HG02852 (cell line): ENCODE data around the gene FRY.

Source experiments
- ATAC-seq: cut with Tn5 transposase; IDR thresholded peaks from one replicate; pipeline ENCODE4 v1.9.1; 2021; ENCODE audit warnings: mild to moderate bottlenecking, moderate library complexity; ENCODE audit not compliant: unreplicated experiment

Gene FRY

GRCh38 chr13:32016119-32016518 is 15.5 kb upstream of the FRY start:
- ATAC-seq, result no peak

GRCh38 chr13:32016631-32017030 is 14.9 kb upstream of the FRY start:
- ATAC-seq, result no peak

GRCh38 chr13:32017474-32017873 is 14.1 kb upstream of the FRY start:
- ATAC-seq, result no peak

- peak; percentile 80 for ATAC-seq
These were observed 11.9 kb upstream of the FRY start for GRCh38 chr13:32019612-32020233.

GRCh38 chr13:32021785-32022184 is 9.8 kb upstream of the FRY start:
- no peak for ATAC-seq

- no peak for ATAC-seq
These were observed 9.3 kb upstream of the FRY start for GRCh38 chr13:32022311-32022710.

DNA sequence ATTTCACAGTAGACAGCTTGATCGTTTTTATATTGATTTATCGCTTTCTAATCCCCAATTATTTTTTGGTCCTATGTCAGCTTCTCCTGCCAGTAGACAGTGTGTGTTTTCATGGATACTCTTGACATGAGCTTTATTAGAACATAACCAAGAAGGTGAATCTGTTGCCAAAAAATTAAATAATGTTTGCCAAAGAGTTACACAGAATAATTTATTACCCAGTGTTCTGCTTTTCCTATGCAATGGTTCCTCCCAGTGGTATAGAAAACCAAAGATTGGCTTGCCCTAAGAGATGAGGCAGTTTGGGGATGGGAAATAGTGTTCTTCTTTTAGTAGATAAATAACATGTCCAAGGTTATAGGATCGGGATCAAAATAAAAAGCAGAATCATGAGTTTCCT is 8.5 kb upstream of the FRY start:
- ATAC-seq, result no peak

GRCh38 chr13:32023698-32024097 is 7.9 kb upstream of the FRY start:
- no peak for ATAC-seq

- no peak for ATAC-seq
These were observed 6.8 kb upstream of the FRY start for GRCh38 chr13:32024750-32025149.

DNA sequence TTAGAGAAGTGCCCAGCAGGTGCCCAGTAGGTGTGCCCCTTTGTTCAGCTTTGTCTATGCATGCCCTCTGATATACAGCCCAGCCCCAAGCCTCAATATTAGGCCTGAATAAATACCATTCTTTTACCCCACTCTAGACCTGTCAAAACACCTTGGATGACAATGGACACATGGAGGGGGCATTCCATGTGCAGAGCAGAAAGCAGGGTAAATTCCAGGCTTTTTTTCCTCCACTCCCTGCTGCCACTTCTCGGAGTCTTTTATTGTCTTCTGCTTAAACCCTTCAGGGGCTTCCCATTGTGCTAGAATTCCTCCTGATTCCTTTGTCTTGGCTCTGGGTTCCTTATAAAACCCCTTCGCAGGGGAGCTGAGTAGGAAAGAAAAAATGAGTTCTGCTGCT is 5.8 kb upstream of the FRY start:
- no peak for ATAC-seq

DNA sequence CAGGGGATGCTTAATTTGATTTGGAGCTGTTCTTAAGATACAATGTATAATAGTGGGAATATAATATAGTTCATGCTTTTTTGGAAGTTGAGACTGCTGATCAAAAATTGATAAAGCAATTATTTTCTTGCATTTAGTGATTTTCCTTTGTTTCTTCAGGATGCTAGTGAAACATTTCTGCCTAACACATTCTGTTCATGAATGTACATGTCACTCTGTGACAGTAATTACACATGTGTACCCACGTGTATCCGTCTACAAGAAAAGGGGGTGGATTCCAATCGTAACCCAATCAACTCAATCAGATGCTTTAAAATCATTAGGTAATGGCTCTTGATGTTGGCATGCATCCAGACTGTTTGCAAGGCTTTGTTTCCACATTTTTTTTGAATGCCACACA is 5.0 kb upstream of the FRY start:
- ATAC-seq, result no peak

GRCh38 chr13:32028711-32029110 is 2.9 kb upstream of the FRY start:
- ATAC-seq, result no peak

DNA sequence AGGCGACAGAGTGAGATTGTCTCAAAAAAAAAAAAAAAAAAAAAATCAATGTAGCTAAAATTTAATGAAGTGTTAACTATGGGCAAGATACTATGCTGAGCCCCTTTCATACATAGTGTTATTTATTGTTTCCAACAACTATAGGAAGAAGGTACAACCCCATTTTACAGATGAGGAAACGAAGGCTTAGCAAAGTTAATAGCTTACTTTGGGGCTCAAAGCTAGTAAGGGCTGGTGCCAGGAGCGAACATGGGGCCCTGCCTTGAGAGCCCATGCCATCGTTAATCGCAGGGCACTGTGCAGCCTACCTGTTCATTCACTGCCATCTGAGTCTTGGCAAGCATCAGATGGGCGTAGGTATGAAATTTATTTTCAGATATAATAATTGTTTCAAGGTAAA is 1.9 kb upstream of the FRY start:
- no peak for ATAC-seq

DNA sequence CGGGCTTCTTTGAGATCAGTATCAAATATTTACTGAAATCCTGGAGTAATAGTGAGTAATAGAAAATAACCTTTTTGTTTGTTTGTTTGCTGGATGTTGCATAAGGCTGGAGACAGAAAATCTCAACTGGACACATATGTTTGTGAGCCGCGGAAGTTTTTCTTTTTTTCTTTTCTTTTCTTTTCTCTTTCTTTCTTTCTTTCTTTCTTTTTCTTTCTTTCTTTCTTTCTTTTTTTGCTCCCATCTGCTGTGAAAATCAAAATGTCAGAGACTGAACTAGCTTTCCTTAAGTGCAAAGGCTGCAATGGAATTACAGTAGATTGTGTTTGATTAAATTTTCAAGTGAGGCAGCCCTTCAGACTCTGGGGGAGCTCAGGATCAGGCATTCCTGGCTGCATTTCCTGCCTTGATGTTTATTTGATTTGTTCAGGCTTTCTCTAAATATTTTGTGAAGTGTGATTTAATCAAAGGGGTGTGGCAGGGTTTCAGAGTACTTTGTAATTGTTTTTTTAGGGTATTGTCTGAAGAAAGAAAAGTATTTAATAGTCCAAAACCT is 319 bp downstream of the FRY start:
- no peak for ATAC-seq

DNA sequence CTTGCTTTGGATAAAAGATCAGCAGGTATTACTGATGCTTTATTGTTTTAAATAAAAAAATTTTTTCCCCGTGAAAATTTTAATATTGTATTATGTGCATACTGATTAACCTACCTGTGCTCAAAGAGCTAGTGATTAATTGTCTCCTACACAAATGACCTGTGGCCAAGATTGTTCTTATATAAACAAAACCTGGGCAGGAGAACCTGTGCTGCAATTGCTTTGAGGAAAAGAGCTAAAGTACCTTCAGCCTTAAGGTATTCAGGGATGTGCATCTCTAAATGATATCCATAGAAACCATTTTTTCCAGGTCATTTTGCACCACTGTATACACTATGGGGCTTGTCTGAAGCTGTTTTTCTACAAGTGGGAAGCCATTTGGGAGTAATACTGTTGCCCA is 1.2 kb downstream of the FRY start:
- ATAC-seq, result no peak

- ATAC-seq, result no peak
These were observed 2.2 kb downstream of the FRY start for GRCh38 chr13:32033744-32034143.

GRCh38 chr13:32035716-32036115 is 4.1 kb downstream of the FRY start:
- ATAC-seq, result no peak

DNA sequence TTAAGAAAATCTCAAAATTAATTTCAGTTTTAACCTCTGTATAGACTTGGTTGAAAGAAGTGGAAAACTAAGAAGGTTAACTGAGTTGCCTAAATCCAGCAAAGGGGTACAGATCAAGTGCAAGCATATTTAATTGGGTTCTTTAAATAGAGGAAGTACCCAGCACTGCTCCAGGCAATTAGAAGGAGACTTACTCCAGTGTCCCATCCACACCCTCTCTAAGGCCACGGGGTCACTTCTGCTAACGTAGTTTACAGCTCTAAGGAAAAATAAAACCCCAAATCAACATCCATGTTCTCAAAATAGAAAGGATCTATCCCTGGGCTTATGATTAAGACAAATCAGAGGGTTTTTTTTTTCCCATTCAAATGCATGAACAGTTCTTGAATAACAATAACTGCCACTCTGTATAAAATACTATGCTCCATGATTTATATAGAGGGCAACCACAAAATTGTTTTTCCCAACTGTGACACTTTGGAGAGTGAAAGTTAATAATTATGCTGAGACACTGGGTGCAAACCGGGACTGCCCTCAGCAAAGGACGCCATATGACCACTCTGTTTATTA is 4.6 kb downstream of the FRY start:
- ATAC-seq, result no peak

DNA sequence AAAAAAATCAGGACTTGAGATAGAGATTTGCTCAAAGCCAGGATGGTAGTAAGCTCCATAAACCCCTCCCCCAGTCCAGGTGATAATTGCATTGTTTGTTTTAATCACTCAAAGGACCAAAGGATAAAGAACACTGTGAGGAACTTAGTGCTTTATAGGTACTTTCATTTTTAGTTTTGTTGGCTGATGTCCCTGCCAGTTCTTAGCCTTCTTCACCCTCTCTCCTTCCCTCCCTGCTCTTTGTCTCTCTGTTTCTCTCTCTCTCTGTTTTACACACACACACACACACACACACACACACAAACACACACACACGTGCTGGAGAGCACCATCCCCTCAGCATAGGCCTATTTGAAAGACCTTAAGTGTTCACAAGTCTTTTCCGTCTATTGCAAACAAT is 5.2 kb downstream of the FRY start:
- ATAC-seq, result no peak

DNA sequence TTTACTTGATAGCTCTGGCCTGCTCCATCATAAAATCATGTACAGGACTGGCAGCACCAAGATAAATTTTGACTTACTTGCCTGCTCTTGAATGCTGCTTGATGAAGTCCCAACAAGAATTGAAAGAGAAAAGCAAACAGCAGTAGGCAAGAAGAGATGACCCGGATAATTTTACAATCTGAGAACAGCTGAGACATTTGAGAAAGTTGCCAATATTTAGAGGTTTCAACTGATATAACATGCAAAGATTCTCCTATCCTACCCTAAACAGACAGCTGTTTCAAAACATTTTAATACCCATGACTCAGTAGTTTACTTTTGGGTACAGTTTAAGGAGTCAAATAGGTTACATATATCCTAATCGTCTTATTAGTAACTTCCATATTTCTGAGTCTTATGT is 5.9 kb downstream of the FRY start:
- no peak for ATAC-seq

DNA sequence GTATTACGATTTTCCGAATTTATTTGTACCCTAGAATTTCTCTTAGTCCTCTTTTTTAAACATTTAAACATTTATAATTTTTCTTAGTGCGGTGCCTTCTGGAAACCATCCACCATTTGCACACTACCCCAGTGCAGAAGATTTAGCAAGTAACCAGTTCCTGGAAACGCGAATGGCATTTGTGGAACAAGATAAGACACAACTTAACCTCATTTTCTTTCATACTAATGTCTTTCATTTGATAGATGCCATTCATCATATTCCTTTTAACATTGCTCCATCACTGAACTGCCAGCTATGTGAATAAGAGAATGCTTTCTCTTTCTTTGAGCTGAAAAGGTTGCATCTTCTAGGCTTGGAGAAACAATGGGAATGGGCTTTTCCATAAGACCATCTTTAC is 6.8 kb downstream of the FRY start:
- no peak for ATAC-seq

DNA sequence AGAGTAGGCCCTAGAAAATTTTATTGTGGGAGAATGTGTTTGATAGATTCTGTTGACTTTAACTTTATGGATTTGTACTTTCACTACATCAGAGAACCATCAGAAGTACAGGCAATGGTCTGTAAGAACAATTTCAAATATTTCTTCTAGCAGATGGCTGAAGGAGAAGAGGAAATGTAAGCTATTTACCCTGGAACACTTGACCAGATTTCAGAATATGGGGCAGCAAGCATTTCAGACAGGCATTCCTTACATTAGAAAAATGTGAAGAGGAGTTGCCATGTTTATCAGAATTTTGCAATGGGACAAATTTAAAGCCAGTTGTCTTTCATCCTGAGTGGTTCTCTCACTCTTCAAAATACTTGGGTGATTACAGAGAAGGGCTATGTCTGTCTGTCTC is 7.5 kb downstream of the FRY start:
- ATAC-seq, result no peak

GRCh38 chr13:32039528-32039927 is 8.0 kb downstream of the FRY start:
- ATAC-seq, result no peak
